GM20431 (cell line): ENCODE data around the gene POP7.
"Not testable (repeated sequence)": the region's sequence is repeated elsewhere in the genome, so short reads cannot be mapped to it uniquely, and the experiment has no call there.

Experiments used
- in situ Hi-C: fragments of 300-500 bp; cut with MseI, MboI; formaldehyde crosslinking; loops from one replicate; pipeline ENCODE4 v1.15.0; 2020; ENCODE audit warnings: low sequenced_read_pairs; ENCODE audit not compliant: unreplicated experiment

POP7 gene

DNA sequence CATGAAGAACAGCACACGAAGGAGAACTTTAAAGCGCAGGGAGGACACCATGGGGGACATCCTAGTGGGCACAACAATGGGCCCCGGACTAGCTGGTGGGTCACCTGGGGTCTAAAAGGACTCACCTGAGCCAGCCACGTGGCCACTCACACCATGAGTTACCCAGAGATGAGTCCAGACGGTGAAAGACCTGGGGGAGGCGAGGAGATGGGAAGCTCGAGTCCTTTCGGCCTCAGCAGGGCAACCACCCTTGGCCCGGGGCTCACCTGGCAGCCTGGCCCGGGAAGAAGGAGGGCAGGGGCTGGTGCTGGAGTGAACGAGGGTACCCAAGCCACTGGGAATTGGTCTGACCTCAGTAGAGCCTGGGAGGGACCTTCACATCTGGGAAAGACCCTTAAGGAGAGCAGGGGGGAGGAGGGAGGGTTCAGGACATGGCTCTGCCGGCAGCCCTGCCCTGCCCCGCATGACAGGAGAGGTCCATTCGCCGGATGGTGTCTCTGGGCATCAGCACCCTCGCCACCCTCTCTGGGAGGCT is 17.5 kb upstream of the POP7 start:
- in situ Hi-C loops = loop anchor here (25.0 kb wide), 1 partner anchor 201 kb away; the partner anchor contains the start of genes NYAP1 and TSC22D4

DNA sequence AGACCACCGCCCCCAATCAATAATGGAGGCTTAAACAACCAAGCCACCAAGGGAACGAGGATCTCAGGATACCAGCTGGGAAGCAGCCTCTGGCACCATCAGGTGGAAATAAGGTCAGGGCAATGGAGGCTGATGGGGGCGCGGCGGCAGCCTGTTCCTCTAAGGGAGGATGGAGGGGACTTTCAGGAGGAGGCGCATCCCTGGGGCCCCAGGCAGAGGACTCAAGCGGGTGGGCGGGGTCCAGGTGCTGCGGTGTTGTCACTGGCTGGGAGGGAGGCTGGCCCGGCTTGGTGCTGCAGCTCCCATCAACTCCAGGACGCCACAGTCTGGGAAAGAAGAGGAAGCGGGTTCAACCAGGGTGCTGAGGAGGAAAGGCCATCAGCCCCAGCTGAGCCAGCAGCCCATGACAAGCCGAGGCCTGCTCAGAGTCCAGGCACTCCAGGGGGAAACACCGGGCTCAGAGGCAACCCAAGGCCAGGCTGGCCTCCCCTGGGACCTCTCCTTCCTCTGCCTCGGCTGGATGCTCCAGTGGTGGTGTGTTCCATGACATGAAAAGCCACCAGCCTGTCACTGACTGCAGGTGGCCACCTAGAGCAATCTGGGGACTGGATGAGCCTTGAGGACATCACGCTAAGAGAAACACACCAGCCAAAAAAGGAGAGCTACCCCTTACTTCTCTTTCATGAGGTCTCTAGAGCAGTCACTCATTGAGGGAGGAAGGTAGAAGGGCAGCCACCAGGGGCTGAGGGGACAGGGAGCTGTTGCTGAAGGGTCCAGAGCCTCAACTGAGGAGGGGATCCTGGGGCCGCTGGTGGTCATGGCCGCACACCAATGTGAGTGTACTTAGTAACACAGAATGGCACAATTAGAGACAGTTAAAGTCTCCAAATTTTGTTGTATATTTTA is 16.4 kb upstream of the POP7 start:
- in situ Hi-C loops = loop anchor here (25.0 kb wide), 1 partner anchor 202 kb away; the partner anchor contains the start of genes NYAP1 and TSC22D4

DNA sequence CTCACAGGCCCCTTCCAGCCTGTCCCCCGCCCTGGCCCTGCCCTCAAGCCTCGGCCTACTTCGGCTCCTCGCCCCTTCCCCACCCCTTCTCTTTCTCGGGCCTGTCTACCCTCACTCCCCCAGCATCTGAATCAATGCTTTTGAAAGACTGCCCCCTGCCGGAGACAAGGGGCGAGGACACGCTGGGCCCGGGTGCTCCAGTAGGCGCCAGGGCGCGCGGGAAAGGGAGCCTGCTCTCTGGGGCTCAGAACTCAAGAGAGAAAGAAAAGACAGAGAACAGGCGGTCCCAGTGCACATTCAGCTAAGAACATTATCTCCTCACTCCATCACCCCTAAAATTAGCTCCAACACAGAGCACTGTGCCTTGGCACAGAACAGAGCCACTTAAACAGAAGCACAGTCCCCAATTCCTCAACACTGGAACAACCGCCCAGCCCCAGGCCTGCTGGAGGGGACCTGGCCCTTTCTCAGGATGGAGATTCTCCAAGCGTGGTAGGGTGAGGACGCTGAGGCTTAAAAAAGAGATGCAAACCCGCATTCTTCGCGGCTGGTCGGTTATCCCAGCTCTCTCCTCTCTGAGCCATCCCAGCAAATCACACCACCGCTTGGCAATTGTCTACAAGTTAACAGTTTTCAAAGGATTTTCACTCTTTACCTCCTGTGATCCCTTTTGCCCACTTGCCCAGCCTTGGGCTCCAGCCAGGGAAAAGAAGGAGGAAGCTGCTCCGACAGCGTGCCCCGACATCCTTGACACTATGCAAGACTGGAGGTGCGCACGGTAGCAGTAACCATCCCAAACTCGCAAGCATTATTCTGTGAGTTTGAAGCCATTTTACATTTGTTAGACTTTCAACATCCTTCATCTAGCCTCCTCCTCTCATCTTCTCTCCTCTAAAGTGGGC is 14.0 kb upstream of the POP7 start:
- in situ Hi-C loops = loop anchor here (25.0 kb wide), 1 partner anchor 205 kb away; the partner anchor contains the start of genes NYAP1 and TSC22D4

DNA sequence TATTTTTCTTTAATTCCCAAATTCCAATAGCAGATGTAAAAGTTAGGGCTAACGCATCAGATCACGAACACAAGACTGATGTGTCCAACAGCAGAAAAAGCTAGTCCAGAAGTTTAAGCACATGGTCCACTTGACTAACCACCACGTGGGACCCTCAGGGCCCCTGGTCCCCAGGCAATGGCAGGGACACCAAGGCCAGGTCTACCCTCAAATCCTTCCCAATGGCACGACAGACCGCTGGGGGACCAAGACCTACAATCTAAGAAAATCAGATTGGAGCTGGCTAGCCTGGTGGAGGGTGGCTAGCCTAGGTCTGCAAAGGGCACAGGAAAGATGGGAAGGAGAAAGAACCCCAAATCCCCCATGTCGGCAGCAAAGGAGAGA is 13.4 kb upstream of the POP7 start:
- in situ Hi-C loops = loop anchor here (25.0 kb wide), 1 partner anchor 205 kb away; the partner anchor contains the start of genes NYAP1 and TSC22D4

DNA sequence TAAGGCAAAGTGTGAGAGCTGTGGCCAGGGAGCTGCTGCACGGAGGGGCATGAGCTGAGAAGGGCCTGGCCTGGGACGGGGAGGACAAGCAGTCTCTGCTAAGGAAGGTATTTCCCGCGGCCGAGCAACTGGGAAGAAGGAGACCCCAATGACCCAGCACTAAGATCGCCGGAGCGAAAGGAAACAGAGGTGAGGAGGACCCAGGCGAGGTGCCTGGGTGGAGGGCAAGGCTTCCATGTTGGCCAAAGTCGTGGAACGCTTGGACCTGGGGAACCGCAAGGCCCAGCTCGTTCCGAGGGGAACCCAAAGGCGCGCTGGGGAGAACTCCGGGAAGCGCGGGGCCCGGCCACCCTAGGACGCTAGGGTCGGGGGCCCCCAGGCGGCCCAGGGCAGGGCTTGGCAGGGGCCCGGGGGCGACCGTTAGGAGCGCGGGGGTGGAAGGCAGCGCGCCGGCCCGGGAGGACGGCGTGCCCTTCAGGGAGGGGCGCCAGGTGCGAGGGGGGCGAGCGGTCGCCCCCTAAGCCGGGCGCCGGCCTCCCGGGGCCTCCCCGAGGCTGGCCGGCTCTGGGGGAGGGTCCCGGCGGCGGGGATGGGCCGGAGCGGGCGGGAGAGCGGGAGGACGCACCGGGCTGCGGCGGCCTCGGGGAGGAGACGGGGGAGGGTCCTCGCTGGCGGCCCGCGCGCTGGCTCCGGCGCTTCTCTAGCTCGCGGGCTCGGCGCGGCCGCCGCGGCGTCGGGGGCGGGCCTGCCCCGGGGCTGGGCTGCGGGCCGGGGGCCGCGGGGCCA is 12.4 kb upstream of the POP7 start:
- in situ Hi-C loops = loop anchor here (25.0 kb wide), 1 partner anchor 206 kb away; the partner anchor contains the start of genes NYAP1 and TSC22D4

DNA sequence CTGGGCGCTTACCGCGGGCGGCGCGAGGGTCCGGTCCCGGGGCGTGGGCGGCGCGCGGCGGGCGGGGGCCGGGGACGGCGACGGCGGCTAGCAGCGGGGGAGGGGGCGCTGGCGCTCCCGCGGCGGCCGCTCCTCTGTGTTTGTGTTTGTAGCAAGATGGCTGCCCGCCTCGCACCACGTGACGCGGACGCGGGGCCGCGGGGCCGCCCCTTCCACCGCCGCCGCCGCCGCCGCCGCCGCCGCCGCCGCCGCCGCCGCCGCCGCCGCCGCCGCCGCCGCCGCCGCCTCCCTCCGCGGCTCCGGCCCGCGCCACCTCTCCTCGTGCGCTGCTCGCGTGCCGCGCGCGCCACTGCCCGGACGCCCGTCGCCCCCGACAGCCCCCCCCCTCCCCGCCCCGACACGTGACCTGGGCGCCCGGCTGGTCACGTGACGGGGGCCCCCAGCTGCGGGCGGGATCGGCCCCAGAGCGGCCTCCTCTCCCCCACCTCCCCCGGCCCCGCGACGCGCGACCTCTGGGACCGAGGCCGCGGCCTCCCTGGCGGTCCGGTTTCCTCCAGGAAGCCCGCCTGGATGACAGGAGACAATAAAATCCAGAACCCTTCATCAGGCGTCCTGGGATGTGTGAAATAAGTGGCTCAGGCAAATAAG is 11.7 kb upstream of the POP7 start, which contains the start of gene GIGYF1:
TSS of gene GIGYF1 (minus strand) at position 153 of the 648 bp plus-strand sequence. CDS start 6,012 bp downstream, outside the sequence.
- in situ Hi-C loops = loop anchor here (25.0 kb wide), 1 partner anchor 207 kb away; the partner anchor contains the start of genes NYAP1 and TSC22D4

DNA sequence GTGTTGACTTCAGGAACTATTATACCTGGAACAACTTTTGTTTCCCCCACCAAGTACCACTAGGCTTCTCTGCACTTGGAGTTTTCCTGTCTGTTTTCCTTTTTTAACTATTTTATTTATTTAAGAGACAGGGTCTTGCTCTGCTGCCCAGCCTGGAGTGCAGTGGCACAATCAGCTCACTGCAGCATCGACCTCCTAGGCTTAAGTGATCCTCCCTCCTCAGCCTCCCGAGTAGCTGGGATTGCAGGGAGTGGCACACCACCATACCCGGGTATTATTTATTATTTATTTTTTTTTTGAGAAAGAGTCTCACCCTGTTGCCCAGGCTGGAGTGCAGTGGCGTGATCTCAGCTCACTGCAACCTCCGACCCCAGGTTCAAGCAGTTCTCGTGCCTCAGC is 9.8 kb upstream of the POP7 start:
- in situ Hi-C loops = loop anchor here (25.0 kb wide), 1 partner anchor 209 kb away; the partner anchor contains the start of genes NYAP1 and TSC22D4

DNA sequence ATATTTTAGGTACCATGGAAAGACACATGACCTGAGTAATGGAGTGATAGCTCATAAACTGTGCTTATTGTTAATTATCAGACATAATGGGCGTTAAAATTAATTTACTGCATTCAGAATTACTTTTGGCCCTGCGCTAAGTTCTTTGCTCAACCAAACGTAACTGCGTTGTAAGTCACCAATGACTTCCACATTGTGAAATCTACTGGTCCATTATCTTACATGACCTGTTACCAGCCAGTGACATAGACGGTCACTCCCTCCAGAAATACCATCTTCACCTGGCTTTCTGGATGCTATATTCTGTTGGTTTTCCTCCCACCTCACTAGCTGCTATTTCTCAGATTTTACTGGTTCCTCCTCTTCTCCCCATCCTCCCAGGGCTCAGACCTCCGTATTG is 6.9 kb upstream of the POP7 start:
- in situ Hi-C loops = loop anchor here (25.0 kb wide), 1 partner anchor 212 kb away; the partner anchor contains the start of genes NYAP1 and TSC22D4

DNA sequence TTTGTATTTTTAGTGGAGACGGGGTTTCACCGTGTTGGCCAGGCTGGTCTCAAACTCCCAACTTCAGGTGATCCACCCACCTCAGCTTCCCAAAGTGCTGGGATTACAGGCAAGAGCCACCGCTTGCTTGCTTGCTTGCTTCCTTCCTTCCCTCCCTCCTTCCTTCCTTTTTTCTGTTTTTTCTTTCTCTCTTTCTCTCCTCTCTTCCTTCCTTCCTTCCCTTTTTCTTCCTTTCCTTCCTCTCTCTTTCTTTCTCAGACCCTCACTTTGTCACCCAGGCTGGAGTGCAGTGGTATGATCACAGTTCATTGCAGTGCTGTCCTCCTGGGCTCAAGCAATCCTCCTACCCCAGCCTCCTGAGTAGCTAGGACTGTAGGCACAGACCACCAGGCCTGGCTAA is 4.8 kb upstream of the POP7 start:
- in situ Hi-C loops = not testable (repeated sequence)

DNA sequence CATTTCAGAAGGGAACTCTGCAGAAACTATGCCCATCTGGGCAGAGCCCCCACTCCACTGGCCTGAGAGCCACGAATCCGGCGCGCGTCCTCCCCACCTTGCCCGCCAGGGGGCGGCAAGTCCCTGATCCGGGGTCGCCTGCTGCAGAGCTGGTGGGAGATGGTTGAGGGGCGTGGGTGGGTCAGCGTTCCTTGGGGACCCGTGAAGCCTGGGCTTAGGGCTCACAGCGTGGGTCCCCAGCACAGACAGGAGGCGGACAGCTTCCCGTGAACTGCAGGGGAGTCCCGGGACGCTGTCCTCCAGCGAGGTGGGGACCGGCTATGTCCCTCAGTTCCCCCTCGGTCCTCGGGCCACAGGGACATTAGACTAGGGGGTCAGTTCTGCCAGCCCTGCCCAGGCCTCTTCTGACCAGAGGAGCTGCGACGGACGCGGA is 585 bp upstream of the POP7 start:
- in situ Hi-C loops = no loop called here

DNA sequence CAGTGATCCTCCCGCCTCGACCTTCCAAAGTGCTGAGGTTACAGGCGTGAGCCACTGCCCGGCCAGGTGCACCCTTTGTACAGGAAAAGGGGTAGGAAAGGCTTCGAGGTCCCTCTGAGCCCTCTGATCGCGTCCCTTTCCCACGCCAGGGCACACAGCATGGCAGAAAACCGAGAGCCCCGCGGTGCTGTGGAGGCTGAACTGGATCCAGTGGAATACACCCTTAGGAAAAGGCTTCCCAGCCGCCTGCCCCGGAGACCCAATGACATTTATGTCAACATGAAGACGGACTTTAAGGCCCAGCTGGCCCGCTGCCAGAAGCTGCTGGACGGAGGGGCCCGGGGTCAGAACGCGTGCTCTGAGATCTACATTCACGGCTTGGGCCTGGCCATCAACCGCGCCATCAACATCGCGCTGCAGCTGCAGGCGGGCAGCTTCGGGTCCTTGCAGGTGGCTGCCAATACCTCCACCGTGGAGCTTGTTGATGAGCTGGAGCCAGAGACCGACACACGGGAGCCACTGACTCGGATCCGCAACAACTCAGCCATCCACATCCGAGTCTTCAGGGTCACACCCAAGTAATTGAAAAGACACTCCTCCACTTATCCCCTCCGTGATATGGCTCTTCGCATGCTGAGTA is 871 bp downstream of the POP7 start:
- in situ Hi-C loops = no loop called here

DNA sequence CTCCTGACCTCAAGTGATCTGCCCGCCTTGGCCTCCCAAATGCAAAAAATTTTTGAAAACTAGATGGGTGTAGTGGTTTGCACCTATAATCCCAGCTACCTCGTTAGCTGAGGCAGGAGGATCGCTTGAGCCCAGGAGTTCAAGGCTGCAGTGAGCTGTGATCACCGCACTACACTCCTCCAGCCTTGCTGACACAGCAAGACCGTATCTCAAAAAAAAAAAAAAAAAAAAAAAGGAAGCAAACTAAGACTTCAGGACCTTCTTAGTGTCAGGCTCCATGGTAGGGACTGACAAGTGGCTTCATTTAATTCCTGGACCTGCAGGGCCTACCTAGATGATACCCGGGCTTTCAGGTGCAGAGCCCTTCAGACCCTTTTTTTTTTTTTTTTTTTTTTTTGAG is 2.5 kb downstream of the POP7 start:
- in situ Hi-C loops = no loop called here

DNA sequence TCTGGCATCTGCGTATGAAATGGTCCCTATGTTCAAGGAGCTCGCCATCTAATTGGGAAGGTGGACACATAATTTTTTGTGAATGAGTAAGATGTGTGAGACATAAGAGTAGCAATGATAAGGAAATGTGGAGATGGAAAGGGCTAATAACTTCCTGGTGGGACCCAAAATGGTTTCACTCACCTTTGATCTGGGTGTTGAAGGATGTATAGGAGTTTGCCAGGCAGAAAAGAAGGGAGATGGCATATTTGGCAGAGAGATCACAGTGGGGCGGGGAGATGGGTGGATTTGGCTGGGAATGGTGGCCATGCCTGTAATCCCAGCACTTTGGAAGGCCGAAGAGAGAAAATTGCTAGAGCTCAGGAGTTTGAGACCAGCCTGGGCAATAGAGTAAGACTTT is 4.5 kb downstream of the POP7 start:
- in situ Hi-C loops = no loop called here

DNA sequence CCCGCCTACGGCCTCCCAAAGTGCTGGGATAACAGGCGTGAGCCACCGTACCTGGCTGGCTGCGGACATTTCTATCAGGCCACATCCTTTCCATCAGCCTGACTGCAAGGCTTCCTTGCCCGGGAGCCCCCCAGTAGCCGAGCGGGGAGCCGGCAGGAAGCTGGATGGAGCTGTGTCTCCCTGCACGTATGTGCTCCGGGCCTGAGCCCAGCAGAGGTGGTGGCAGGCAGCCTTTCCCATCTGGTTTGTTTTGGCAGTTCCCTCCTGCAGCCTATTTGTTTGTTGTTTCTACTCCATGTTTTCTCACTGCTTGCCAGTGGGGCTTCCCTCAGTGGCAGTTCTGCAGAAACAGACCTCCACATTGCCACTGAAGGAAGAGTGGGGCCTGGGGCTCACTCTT is 5.4 kb downstream of the POP7 start:
- in situ Hi-C loops = no loop called here

DNA sequence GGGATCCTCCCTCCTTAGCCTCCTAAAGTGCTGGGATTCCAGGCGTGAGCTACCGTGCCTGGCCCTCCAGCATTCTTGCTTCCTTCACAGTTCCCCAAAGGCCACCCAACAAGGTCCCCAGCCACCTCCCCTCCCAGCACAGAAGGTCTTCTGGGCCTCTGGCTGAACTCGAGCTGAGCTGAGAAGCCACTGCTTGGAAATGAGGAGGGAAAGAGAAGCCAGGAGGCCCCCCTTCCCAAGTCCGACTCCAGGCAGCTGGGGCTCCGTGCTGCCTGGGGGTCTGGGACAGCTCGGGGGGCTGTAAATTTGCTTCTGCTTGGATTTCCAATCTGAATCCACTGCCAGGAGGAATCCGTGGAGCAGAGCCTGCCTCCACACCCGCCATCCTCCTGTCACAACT is 8.8 kb downstream of the POP7 start:
- in situ Hi-C loops = no loop called here

DNA sequence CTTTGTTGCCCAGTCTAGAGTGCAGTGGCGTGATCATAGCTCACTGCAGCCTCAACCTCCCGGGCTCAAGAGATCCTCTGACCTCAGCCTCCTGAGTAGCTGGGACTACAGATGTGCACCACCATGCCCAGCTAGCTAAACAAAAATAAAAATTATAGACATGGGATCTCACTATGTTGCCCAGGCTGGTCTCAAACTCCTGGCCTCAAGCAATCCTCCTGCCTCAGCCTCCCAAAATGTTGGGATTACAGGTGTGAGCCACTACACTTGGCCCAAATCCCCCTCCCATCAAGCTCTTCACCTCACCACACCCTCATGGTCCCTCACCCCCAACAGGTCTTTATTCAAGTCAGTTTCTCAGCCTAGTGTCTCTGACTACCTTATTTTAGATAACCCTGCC is 11.2 kb downstream of the POP7 start:
- in situ Hi-C loops = not testable (repeated sequence)

DNA sequence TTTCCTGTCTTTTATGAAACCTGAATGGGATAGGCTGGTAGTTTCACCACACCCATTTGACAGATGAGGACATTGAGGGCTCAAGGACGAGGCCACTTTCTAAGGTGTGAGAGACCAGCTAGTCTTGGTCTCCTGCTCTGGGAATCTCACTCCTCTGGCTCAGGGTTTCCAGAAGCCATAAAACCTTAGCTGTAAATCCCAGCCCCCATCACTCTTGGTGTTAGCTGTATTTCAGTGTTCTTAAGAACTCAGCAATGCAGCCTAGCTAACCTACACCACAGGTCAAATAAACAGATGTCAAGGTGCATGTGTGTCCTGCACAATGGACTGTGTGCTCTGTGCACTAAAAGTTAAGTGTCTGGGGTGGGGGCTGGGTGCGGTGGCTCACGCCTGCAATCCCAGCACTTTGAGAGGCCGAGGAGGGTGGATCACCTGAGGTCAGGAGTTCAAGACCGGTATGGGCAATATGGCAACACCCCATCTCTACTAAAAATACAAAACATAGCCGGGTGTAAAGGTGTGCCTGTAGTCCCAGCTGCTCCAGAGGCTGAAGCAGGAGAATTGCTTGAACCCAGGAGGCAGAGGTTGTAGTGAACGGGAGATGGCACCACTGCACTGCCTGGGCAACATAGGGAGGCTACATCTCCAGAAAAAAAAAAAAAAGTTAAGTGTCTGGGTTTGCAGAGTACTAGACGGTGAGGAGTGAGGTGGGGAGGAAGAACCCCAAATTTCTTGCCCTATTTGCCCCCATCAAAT is 13.8 kb downstream of the POP7 start:
- in situ Hi-C loops = no loop called here
